GM21786 (cell line): Measurements from ENCODE around the gene DISP3.

Experiments used
- ATAC-seq: cut with Tn5 transposase; IDR thresholded peaks from one replicate; pipeline ENCODE4 v1.9.1; 2021; ENCODE audit not compliant: unreplicated experiment

DISP3 gene

GRCh38 chr1:11478571-11479374 is at the start of gene DISP3:
Gene DISP3 (plus strand): TSS chr1:11479155. CDS start chr1:11500993, 21,838 bp downstream.
- no peak for ATAC-seq

GRCh38 chr1:11429226-11429625 is 49.7 kb upstream of the DISP3 start:
- ATAC-seq = no peak

GRCh38 chr1:11429935-11430334 is 49.0 kb upstream of the DISP3 start:
- ATAC-seq = no peak

- ATAC-seq = no peak
Measured at GRCh38 chr1:11431941-11432507, 46.9 kb upstream of the DISP3 start.

GRCh38 chr1:11432526-11432925 is 46.4 kb upstream of the DISP3 start:
- no peak for ATAC-seq

- ATAC-seq = no peak
Measured at GRCh38 chr1:11434501-11434900, 44.5 kb upstream of the DISP3 start.

GRCh38 chr1:11434926-11435325 is 44.0 kb upstream of the DISP3 start:
- ATAC-seq = no peak

GRCh38 chr1:11438996-11439395 is 40.0 kb upstream of the DISP3 start:
- ATAC-seq = no peak

GRCh38 chr1:11441211-11441952 is 37.6 kb upstream of the DISP3 start:
- no peak for ATAC-seq

GRCh38 chr1:11443043-11443442 is 35.9 kb upstream of the DISP3 start:
- ATAC-seq = no peak

- no peak for ATAC-seq
Measured at GRCh38 chr1:11443961-11444658, 34.8 kb upstream of the DISP3 start.

GRCh38 chr1:11444907-11445306 is 34.0 kb upstream of the DISP3 start:
- ATAC-seq = no peak

GRCh38 chr1:11447903-11448302 is 31.1 kb upstream of the DISP3 start:
- no peak for ATAC-seq

GRCh38 chr1:11448373-11449099 is 30.4 kb upstream of the DISP3 start:
- no peak for ATAC-seq

- ATAC-seq = no peak
Measured at GRCh38 chr1:11449100-11449403, 29.9 kb upstream of the DISP3 start.

GRCh38 chr1:11450310-11450709 is 28.6 kb upstream of the DISP3 start:
- no peak for ATAC-seq

GRCh38 chr1:11453742-11454491 is 25.0 kb upstream of the DISP3 start:
- no peak for ATAC-seq

GRCh38 chr1:11455967-11456570 is 22.9 kb upstream of the DISP3 start:
- no peak for ATAC-seq

GRCh38 chr1:11456965-11457364 is 22.0 kb upstream of the DISP3 start:
- no peak for ATAC-seq

GRCh38 chr1:11458811-11459275 is 20.1 kb upstream of the DISP3 start:
- no peak for ATAC-seq
